ENCODE results near the gene NIT1.

The NIT1 gene

GRCh38 chr1:161117759-161118581 is at the start of gene NIT1, which contains the start of gene PFDN2:
Gene NIT1, plus strand, starts transcription at chr1:161118105. Its CDS starts 72 bp downstream, at chr1:161118177.
Gene PFDN2, minus strand, starts transcription at chr1:161118037. Its CDS starts 11 bp downstream, at chr1:161118026.
- peak; percentile 38 to 39 for DNase-seq (ENCODE audit: low read depth in 2 of 2)

- DNase-seq (ENCODE audit: low read depth in 2 of 2) = no peak
Measured at GRCh38 chr1:161068306-161069234, 49.3 kb upstream of the NIT1 start.

GRCh38 chr1:161069241-161069640 is 48.7 kb upstream of the NIT1 start:
- DNase-seq (ENCODE audit: low read depth in 2 of 2) = no peak

GRCh38 chr1:161069731-161070270 is 48.1 kb upstream of the NIT1 start, which contains the start of gene ARHGAP30:
Gene ARHGAP30, minus strand, starts transcription at chr1:161069891. Its CDS starts 267 bp downstream, at chr1:161069624.
- DNase-seq (ENCODE audit: low read depth in 2 of 2) = no peak

GRCh38 chr1:161070761-161071160 is 47.1 kb upstream of the NIT1 start:
- DNase-seq (ENCODE audit: low read depth in 2 of 2) = no peak

- no peak for DNase-seq (ENCODE audit: low read depth in 2 of 2)
Measured at GRCh38 chr1:161071886-161072371, 46.0 kb upstream of the NIT1 start.

GRCh38 chr1:161072751-161073449 is 45.0 kb upstream of the NIT1 start:
- no peak for DNase-seq (ENCODE audit: low read depth in 2 of 2)

- no peak for DNase-seq (ENCODE audit: low read depth in 2 of 2)
Measured at GRCh38 chr1:161073474-161074121, 44.3 kb upstream of the NIT1 start.

- DNase-seq (ENCODE audit: low read depth in 2 of 2) = no peak
Measured at GRCh38 chr1:161074676-161075368, 43.1 kb upstream of the NIT1 start.

GRCh38 chr1:161076410-161076809 is 41.5 kb upstream of the NIT1 start:
- no peak for DNase-seq (ENCODE audit: low read depth in 2 of 2)

GRCh38 chr1:161077426-161077825 is 40.5 kb upstream of the NIT1 start:
- no peak for DNase-seq (ENCODE audit: low read depth in 2 of 2)

- no peak for DNase-seq (ENCODE audit: low read depth in 2 of 2)
Measured at GRCh38 chr1:161079436-161080110, 38.3 kb upstream of the NIT1 start.

GRCh38 chr1:161080441-161081405 is 37.2 kb upstream of the NIT1 start:
- no peak for DNase-seq (ENCODE audit: low read depth in 2 of 2)

GRCh38 chr1:161081519-161081918 is 36.4 kb upstream of the NIT1 start:
- no peak for DNase-seq (ENCODE audit: low read depth in 2 of 2)

GRCh38 chr1:161082483-161082882 is 35.4 kb upstream of the NIT1 start:
- no peak for DNase-seq (ENCODE audit: low read depth in 2 of 2)

- DNase-seq (ENCODE audit: low read depth in 2 of 2) = peak in 1 of 2 experiments; percentile 24
Measured at GRCh38 chr1:161082996-161083747, 34.7 kb upstream of the NIT1 start.

GRCh38 chr1:161083748-161084596 is 33.9 kb upstream of the NIT1 start:
- DNase-seq (ENCODE audit: low read depth in 2 of 2) = no peak
